HCT116 (cell line): ENCODE results near the gene CR1L.

Experiments used
- CEBPB ChIP-seq: IDR thresholded peaks from 2 replicates; pipeline ENCODE4 v1.6.1; 2012; ENCODE audit warnings: low read depth
- EZH2 ChIP-seq: fragments of 200-600 bp; sonication (generic); IDR thresholded peaks from 2 replicates; pipeline ENCODE4 v1.6.1; 2017; ENCODE audit warnings: antibody characterized with exemption, mixed run types
- YY1 ChIP-seq: IDR thresholded peaks from 2 replicates; pipeline ENCODE4 v1.6.1; 2011; ENCODE audit warnings: low read length, low read depth, moderate library complexity, mild to moderate bottlenecking; ENCODE audit not compliant: insufficient replicate concordance; ENCODE audit errors: extremely low read depth
- TF ChIP-seq, protein P1 (sequence below), 3 experiments: fragments of 200-600 bp in 1 of 3; sonication (generic) in 1 of 3; IDR thresholded peaks in 2 of 3; conservative IDR thresholded peaks in 1 of 3; 2 replicates each; pipeline ENCODE4 v1.5.1; 2012 to 2017; ENCODE audit warnings: low read depth in 2 of 3, low read length in 2 of 3, antibody characterized with exemption in 1 of 3, borderline replicate concordance in 1 of 3, control low read depth in 1 of 3, mild to moderate bottlenecking in 1 of 3, mixed read lengths in 1 of 3, mixed run types in 1 of 3, moderate library complexity in 1 of 3; ENCODE audit not compliant: insufficient read depth in 1 of 3

DNA sequence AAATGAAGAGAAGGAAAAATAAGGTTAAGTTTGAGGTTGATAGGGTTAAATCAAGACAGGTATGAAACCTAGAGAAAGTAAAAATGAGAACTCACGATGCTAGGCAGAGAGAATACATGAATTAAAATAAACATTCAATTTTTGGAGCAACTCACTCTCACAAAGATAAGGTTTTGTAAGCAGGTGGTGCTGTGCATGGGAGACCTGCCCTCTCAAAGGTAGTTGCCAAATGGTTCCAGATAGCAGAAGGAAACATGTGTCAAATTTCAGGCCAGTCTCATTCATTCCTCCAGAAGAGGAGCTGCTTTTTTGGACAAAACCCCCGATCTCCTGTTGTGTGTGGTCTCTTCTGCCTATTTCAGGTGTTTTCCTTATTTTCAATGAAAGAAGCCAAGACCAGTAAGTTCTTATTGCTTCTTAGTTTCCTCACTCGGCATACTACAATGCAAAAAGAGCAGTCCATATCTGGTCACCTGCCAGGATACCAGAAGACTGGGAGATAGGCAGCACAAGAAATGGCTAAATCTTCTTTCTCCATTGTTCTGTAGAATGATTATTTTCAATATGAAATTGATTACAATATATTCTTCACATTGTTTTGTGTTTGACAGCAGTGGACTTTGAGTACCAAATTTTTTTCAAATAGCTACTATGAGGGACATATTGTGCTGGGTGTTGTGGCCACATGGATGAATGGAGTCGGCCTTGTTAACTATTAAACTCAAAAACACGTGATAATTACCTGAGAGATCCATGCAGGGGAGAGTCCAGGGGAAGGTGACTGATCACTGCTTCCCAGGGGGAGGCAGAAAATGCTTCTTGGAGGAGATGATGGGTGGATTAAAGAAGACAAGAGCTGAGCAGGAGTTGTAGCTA, 3.6 kb downstream of the CR1L start:
- TF ChIP-seq, protein P1, sequence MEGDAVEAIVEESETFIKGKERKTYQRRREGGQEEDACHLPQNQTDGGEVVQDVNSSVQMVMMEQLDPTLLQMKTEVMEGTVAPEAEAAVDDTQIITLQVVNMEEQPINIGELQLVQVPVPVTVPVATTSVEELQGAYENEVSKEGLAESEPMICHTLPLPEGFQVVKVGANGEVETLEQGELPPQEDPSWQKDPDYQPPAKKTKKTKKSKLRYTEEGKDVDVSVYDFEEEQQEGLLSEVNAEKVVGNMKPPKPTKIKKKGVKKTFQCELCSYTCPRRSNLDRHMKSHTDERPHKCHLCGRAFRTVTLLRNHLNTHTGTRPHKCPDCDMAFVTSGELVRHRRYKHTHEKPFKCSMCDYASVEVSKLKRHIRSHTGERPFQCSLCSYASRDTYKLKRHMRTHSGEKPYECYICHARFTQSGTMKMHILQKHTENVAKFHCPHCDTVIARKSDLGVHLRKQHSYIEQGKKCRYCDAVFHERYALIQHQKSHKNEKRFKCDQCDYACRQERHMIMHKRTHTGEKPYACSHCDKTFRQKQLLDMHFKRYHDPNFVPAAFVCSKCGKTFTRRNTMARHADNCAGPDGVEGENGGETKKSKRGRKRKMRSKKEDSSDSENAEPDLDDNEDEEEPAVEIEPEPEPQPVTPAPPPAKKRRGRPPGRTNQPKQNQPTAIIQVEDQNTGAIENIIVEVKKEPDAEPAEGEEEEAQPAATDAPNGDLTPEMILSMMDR (IDR thresholded peaks at IDR 0.05 in 2 of 3, conservative IDR thresholded peaks at IDR 0.05 in 1 of 3; ENCODE audit: borderline replicate concordance in 1 of 3, insufficient read depth in 1 of 3, low read depth in 2 of 3, low read length in 2 of 3) = no peak
- TF ChIP-seq YY1 (no peak), EZH2 (no peak), CEBPB (no peak)
